ENCODE data around the gene EVI5L.

EVI5L gene

GRCh38 chr19:7912697-7913564 lies 82.9 kb downstream of the EVI5L start:
- DNase-seq (ENCODE audit: low read depth), result no peak

DNA sequence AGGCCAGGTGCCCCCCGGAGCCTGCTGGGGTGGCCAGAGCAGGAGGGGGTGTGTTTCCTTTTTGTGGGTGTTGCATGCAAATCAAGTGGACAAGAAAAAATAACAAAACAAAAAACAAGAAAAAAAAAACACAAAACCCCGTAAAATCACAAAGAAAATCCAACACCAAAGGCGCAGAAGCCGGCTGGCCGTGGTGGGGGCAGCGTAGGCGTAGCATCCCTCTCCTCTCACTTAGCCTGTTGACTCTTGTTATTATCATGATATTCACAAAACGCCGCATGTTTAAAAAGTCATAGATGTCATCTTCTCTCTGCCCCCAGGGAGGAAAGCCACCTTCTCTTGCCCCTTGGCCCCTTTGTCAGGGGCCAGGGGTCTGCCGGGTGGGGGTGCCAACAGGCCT lies 83.6 kb downstream of the EVI5L start:
- no peak for DNase-seq (ENCODE audit: low read depth)

GRCh38 chr19:7914099-7914498 lies 84.1 kb downstream of the EVI5L start:
- no peak for DNase-seq (ENCODE audit: low read depth)

Data from fibroblast of the conjunctiva (primary cell).